RWPE1 (cell line): ENCODE measurements around the gene UBE2G2.

Experiments
- CTCF ChIA-PET: fragments of 350-600 bp; sonication (Branson Sonifier 250); formaldehyde crosslinking; extraction: SDS; loops from one replicate; lab custom pipeline; 2021; lab: Yijun Ruan, JAX
- POLR2A ChIA-PET: fragments of 400-600 bp; formaldehyde crosslinking; extraction: SDS; loops from one replicate; lab custom pipeline; 2020; ENCODE audit warnings: antibody characterized with exemption; ENCODE audit not compliant: low non-redundant PET; lab: Yijun Ruan, JAX
- DNase-seq: peaks from one replicate; pipeline ENCODE4 v3.0.0; 2012; ENCODE audit warnings: low spot score
- H3K27ac ChIP-seq: fragments of 450-650 bp; 2 replicates; pipeline ENCODE4 v1.5.1; 2017
- TF ChIP-seq, protein P1 (sequence below): fragments of 450-650 bp; conservative IDR thresholded peaks from 2 replicates; pipeline ENCODE4 v1.5.1; 2017; ENCODE audit warnings: low read depth, mild to moderate bottlenecking

The UBE2G2 gene

DNA sequence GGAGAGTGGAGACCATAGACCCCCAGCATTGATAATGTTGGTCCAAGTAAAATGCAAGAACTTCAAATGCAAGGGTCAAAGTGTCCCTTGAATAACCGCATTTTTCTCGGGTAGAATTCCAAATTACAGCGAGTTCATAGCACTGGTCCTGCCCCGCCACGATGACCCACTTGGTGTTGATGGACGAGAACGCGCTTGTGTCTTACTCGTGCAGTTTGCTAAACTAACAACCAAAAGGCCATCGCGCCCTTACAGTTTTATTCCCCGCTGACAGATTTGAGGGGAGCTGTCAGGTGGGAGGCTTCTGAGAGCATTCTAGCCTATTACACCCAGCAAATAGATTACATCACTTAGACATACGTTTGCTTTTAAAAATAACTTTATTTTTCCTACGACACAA, 72.9 kb downstream of the UBE2G2 start:
- DNase-seq, result no peak
- no peak overlapping the region for H3K27ac ChIP-seq
- POLR2A ChIA-PET, result no interaction called here
- CTCF ChIA-PET, result no interaction called here
- TF ChIP-seq, protein P1, sequence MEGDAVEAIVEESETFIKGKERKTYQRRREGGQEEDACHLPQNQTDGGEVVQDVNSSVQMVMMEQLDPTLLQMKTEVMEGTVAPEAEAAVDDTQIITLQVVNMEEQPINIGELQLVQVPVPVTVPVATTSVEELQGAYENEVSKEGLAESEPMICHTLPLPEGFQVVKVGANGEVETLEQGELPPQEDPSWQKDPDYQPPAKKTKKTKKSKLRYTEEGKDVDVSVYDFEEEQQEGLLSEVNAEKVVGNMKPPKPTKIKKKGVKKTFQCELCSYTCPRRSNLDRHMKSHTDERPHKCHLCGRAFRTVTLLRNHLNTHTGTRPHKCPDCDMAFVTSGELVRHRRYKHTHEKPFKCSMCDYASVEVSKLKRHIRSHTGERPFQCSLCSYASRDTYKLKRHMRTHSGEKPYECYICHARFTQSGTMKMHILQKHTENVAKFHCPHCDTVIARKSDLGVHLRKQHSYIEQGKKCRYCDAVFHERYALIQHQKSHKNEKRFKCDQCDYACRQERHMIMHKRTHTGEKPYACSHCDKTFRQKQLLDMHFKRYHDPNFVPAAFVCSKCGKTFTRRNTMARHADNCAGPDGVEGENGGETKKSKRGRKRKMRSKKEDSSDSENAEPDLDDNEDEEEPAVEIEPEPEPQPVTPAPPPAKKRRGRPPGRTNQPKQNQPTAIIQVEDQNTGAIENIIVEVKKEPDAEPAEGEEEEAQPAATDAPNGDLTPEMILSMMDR, result no peak

DNA sequence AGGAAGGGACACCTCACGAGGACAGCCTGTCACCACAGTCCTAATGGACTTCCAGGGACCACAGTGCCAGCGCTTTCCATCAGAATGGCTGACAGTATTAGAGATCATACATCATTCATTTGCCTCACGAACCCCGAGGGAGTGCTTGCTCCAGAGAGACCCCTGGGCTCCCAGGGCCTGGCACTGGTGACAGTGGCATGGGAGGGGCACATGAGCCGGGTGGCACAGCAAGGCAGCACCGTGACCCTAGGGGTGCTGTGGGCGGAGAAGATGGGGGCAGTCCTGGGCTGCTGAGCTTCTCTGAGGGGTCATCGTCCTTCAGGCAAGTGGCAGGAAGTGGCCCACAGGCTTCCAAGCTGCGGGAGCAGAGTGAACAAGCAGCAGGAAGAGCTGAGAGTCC, 73.9 kb downstream of the UBE2G2 start:
- TF ChIP-seq, protein P1, result no peak
- POLR2A ChIA-PET, result no interaction called here
- no peak for DNase-seq
- no peak overlapping the region for H3K27ac ChIP-seq
- CTCF ChIA-PET, result interaction anchor here (0.5 kb wide), 1 partner anchor 375 kb away, joined by 5 read pairs; no protein-coding TSS in a partner anchor

DNA sequence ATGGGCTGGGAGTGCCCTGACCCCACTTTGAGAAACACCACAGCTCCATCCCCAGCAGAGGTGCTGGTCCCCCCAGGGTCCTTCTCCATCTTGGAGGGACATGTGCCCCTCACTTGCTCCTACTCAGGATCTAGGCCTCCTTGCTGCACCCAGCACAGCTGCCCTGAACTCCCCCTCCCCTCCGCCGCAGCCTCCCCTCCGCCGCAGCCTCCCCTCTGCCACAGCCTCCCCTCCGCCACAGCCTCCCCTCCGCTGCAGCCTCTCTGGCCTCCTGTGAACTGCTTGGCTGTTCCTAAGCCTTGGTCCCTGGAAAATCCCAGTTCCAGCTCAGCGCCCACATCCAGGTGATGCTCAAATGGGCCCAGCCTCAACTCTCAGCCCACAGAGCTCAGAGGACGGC, 74.3 kb downstream of the UBE2G2 start:
- DNase-seq, result no peak
- POLR2A ChIA-PET, result no interaction called here
- TF ChIP-seq, protein P1, result no peak
- CTCF ChIA-PET, result interaction anchor here (0.6 kb wide), 1 partner anchor 1397 kb away, joined by 3 read pairs; no protein-coding TSS in a partner anchor
- no peak overlapping the region for H3K27ac ChIP-seq

DNA sequence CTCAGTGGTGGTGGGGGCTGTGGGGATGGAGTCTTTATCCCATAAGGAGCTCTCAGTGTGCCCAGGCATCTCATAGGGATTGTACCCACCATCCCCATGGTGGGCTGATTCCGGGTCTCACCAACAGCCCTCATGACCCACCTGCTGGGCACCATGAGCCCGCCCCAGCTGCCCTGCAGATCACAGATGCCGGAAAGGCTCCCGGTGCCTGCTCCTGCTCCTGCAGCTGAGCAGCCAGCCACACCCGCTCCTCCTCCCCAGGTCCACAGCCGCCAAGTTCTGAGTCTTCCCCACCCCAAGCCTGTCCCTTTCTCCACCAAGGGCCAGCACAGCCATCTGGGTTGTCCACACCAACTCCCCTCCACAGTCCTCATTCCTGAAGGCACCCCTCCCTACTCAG, 74.8 kb downstream of the UBE2G2 start:
- TF ChIP-seq, protein P1, result no peak
- no peak for DNase-seq
- no peak overlapping the region for H3K27ac ChIP-seq
- ChIA-PET POLR2A (no interaction called here), CTCF (interaction anchor here (0.6 kb wide), 1 partner anchor 1396 kb away, joined by 3 read pairs; no protein-coding TSS in a partner anchor)

DNA sequence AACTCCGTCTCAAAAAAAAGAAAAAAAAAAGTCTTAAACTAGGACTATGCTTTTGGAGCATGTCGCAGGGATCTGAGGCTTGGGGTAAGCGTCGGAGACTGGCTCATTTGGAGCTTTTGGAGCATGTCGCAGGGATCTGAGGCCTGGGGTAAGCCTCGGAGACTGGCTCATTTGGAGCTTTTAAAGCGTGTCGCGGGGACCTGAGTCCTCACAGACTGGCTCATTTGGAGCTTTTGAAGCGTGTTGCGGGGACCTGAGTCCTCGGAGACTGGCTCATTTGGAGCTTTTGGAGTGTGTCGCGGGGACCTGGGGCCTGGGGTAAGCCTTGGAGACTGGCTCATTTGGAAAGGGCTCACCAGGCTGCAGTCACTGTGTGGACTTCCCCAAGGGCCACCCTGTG, 76.7 kb downstream of the UBE2G2 start:
- no peak overlapping the region for H3K27ac ChIP-seq
- DNase-seq, result no peak
- CTCF ChIA-PET, result interaction anchor here (0.5 kb wide), 1 partner anchor 167 kb away, joined by 4 read pairs; no protein-coding TSS in a partner anchor
- TF ChIP-seq, protein P1, result no peak
- POLR2A ChIA-PET, result no interaction called here

DNA sequence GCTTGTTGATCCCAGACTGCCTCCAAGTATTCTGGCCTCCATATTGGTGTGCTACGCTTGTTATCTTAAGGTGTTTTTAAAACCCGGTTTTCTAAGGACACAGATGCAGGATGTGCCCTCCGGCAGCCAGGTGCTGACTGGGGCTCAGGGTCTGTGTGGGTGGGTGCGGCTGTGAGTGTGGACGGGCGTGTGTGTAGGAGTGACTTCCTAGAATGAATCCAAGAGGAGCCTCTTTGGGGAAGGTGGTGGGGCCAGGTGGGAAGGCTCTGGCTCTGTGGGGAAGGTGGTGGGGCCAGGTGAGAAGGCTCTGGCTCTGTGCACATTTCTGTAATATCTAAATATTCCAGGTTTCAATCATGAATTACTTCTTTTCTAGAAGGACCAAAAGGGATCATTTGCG, 77.4 kb downstream of the UBE2G2 start:
- ChIA-PET POLR2A (no interaction called here), CTCF (interaction anchor here (0.7 kb wide), 1 partner anchor 88 kb away, joined by 5 read pairs; no protein-coding TSS in a partner anchor)
- TF ChIP-seq, protein P1, result no peak
- DNase-seq, result no peak
- H3K27ac ChIP-seq, result no peak overlapping the region
